ENCODE measurements around the gene NT5DC4.

The NT5DC4 gene

GRCh38 chr2:112730791-112731190 is 10.0 kb downstream of the NT5DC4 start:
- Histone ChIP-seq H3K27me3 (ENCODE audit: insufficient read depth, poor library complexity, severe bottlenecking) (no peaks in the 10 kb centered on the region), H3K4me3 (replicated peaks; ENCODE audit: insufficient read depth, low read length) (no peak overlapping the region), H3K27ac (replicated peaks) (no peak overlapping the region)
- DNase-seq (ENCODE audit: low read depth in 1 of 2, low spot score in 1 of 2) = no peak
- TF ChIP-seq, protein P1, sequence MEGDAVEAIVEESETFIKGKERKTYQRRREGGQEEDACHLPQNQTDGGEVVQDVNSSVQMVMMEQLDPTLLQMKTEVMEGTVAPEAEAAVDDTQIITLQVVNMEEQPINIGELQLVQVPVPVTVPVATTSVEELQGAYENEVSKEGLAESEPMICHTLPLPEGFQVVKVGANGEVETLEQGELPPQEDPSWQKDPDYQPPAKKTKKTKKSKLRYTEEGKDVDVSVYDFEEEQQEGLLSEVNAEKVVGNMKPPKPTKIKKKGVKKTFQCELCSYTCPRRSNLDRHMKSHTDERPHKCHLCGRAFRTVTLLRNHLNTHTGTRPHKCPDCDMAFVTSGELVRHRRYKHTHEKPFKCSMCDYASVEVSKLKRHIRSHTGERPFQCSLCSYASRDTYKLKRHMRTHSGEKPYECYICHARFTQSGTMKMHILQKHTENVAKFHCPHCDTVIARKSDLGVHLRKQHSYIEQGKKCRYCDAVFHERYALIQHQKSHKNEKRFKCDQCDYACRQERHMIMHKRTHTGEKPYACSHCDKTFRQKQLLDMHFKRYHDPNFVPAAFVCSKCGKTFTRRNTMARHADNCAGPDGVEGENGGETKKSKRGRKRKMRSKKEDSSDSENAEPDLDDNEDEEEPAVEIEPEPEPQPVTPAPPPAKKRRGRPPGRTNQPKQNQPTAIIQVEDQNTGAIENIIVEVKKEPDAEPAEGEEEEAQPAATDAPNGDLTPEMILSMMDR (IDR thresholded peaks at IDR 0.05; ENCODE audit: insufficient read depth, low read length) = no peak
- no peak for TF ChIP-seq SPI1 (IDR thresholded peaks at IDR 0.05; ENCODE audit: borderline replicate concordance, low read depth)
- TF ChIP-seq GABPA (IDR thresholded peaks at IDR 0.05; ENCODE audit: low read depth) = no peak
- no peak for TF ChIP-seq REST (IDR thresholded peaks at IDR 0.05; ENCODE audit: insufficient replicate concordance, low read depth)

GRCh38 chr2:112731479-112731878 is 10.7 kb downstream of the NT5DC4 start:
- Histone ChIP-seq H3K4me3 (replicated peaks; ENCODE audit: insufficient read depth, low read length) (no peak overlapping the region), H3K27ac (replicated peaks) (no peak overlapping the region), H3K27me3 (ENCODE audit: insufficient read depth, poor library complexity, severe bottlenecking) (no peaks in the 10 kb centered on the region)
- DNase-seq (ENCODE audit: low read depth in 1 of 2, low spot score in 1 of 2) = no peak
- TF ChIP-seq REST (IDR thresholded peaks at IDR 0.05; ENCODE audit: insufficient replicate concordance, low read depth) (no peak), GABPA (IDR thresholded peaks at IDR 0.05; ENCODE audit: low read depth) (no peak)
- TF ChIP-seq, protein P1 (IDR thresholded peaks at IDR 0.05; ENCODE audit: insufficient read depth, low read length) = no peak

DNA sequence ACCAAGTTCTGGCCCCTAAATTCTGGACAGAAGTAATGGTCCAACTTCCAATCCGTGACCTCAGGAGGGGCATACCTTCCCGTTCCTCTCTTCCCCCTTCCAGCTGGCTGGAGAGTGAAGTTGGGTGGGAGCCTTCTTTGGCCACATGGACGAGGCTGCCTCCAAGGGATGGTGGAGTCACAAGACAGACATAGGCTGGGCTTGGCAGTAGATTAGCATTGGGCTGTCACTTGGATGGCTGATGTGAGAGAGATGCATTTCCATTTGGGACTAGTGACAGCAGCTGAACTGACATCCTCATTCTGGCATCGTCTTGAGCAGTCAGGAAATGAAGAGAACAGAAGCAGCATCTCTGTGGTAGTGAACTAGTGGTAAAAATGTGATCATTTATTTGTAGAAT is 12.6 kb downstream of the NT5DC4 start:
- DNase-seq (ENCODE audit: low read depth in 1 of 2, low spot score in 1 of 2) = no peak
- no peak overlapping the region for H3K4me3 ChIP-seq (replicated peaks; ENCODE audit: insufficient read depth, low read length)
- H3K27me3 ChIP-seq (ENCODE audit: insufficient read depth, poor library complexity, severe bottlenecking) = no peaks in the 10 kb centered on the region
- TF ChIP-seq POLR2AphosphoS5 (IDR thresholded peaks at IDR 0.05; ENCODE audit: low read depth) = no peak
- no peak for TF ChIP-seq GABPA (IDR thresholded peaks at IDR 0.05; ENCODE audit: low read depth)
- TF ChIP-seq, protein P1 (IDR thresholded peaks at IDR 0.05; ENCODE audit: insufficient read depth, low read length) = no peak
- TF ChIP-seq SPI1 (IDR thresholded peaks at IDR 0.05; ENCODE audit: borderline replicate concordance, low read depth) = no peak
- no peak for TF ChIP-seq REST (IDR thresholded peaks at IDR 0.05; ENCODE audit: insufficient replicate concordance, low read depth)
- no peak overlapping the region for H3K27ac ChIP-seq (replicated peaks)

All from HL-60 (cell line).